ENCODE data around the gene CHURC1. TPM values are rescaled to one million over a fixed set of nuclear protein-coding genes. Genes with fewer than 3 reads are reported as not detected.
A peak's percentile ranks its signal among the peaks of the same experiment; 100 is the strongest.

Gene CHURC1
- total RNA-seq, 2 donors from 2014 or later = 27.8 to 38.6 TPM

DNA sequence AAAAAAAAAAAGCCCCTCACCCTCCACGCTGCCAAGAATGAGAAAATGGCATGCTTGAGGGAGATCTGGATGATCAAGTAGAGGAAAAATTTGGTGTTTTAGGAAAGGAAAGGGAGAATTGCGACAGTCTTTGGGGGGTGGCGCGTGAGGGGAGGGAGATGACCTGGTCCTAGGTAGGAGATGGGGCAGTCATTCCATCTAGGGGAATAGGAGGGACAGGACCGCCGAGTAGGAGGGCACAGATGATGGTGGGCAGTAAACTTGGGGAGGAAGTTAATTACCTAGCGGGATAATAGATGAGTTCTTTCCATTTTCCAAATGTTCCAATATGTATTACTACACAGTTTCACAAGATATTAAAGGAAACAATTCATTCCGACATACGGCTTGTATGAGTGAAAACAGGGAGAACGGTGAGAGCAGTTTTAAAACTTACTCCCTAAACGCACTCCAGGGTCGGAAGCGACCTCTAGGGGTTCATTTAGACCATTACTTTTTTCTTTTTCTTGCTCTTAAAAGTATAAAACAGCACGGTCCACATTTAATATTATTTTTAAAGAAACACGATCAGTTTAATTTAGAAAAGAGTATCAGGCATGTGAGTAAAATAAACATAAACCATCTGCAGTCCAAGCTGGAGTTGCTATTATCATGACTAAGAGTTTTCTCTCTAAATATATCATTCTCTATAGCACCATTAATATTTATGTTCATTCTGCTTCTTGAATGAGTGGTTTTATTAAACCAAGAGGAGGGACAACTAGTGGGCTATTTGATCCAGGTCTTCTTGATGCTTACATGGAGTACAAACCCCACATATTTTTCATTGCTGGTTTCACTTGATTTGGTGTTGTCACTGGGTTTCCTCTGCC lies 69.4 kb downstream of the CHURC1 start:
- peaks cover 8% of the 10 kb centered on the region in 2 donors for H3K27me3 Mint-ChIP-seq
- peak overlapping the region; percentile 69 for H3K4me3 Mint-ChIP-seq
- H3K4me1 Mint-ChIP-seq (ENCODE audit: low read depth in 2 of 2) = peaks cover 19 to 27% of the 10 kb centered on the region in 2 donors
- no peak overlapping the region for H3K27ac Mint-ChIP-seq
- no peaks in the 10 kb centered on the region for H3K9me3 Mint-ChIP-seq
- H3K36me3 Mint-ChIP-seq = no peaks in the 10 kb centered on the region
- ATAC-seq (no peak), DNase-seq (ENCODE audit: low spot score) (no peak)

Other genes with a start within 250 kb of the CHURC1 start
- 10 to 100 TPM; 17.1 to 30.3 TPM for gene PLEKHG3, start 210.0 kb upstream of the CHURC1 start, total RNA-seq
- gene SPTB, start 34.5 kb upstream of the CHURC1 start, total RNA-seq = under 1 TPM; 0.07 to 0.14 TPM
- not detected for gene GPX2, start 28.3 kb downstream of the CHURC1 start, total RNA-seq
- 1 to 10 TPM; 1.8 to 2.1 TPM for gene RAB15, start 57.9 kb downstream of the CHURC1 start, total RNA-seq
- 10 to 100 TPM; 13.4 to 30.9 TPM for gene FNTB, start 72.4 kb downstream of the CHURC1 start, total RNA-seq
- 100 to 1,000 TPM; 167 to 171 TPM for gene MAX, start 188.1 kb downstream of the CHURC1 start, total RNA-seq